H1 (cell line): ENCODE results near the gene IRS1. TPM values are rescaled to one million over a fixed set of nuclear protein-coding genes. Genes with fewer than 3 reads are reported as not detected.

Experiments
- BRCA1 ChIP-seq: IDR thresholded peaks from 2 replicates; pipeline ENCODE4 v1.6.1; 2012; ENCODE audit warnings: low read depth, low read length, improper control_type of control experiment
- CHD1 ChIP-seq: IDR thresholded peaks from 2 replicates; pipeline ENCODE4 v1.6.1; 2012; ENCODE audit warnings: low read depth, low read length, improper control_type of control experiment
- GTF2F1 ChIP-seq: IDR thresholded peaks from 2 replicates; pipeline ENCODE4 v1.6.1; 2012; ENCODE audit warnings: low read depth, low read length, improper control_type of control experiment, borderline replicate concordance
- JUN ChIP-seq: IDR thresholded peaks from 2 replicates; pipeline ENCODE4 v1.6.1; 2011; ENCODE audit warnings: low read depth, mild to moderate bottlenecking, improper control_type of control experiment, low read length
- NANOG ChIP-seq: IDR thresholded peaks from 2 replicates; pipeline ENCODE4 v1.6.1; 2011; ENCODE audit warnings: low read length, low read depth, mild to moderate bottlenecking, inconsistent platforms; ENCODE audit not compliant: insufficient read depth, poor library complexity, severe bottlenecking
- POU5F1 ChIP-seq: IDR thresholded peaks from 2 replicates; pipeline ENCODE4 v1.6.1; 2011; ENCODE audit warnings: low read depth, mild to moderate bottlenecking, low read length, moderate library complexity
- RAD21 ChIP-seq, 2 experiments: IDR thresholded peaks in 1 of 2; conservative IDR thresholded peaks in 1 of 2; 2 replicates each; pipeline ENCODE4 v1.6.1; 2011; ENCODE audit warnings: low read depth in 2 of 2, low read length in 2 of 2, improper control_type of control experiment in 1 of 2, inconsistent platforms in 1 of 2, mild to moderate bottlenecking in 1 of 2, moderate library complexity in 1 of 2
- RXRA ChIP-seq: IDR thresholded peaks from 2 replicates; pipeline ENCODE4 v1.6.1; 2011; ENCODE audit warnings: low read depth, mild to moderate bottlenecking, low read length, moderate library complexity; ENCODE audit not compliant: insufficient read depth
- SUZ12 ChIP-seq: fragments of 200-600 bp; sonication (generic); IDR thresholded peaks from 2 replicates; pipeline ENCODE4 v1.6.1; 2012; ENCODE audit warnings: mild to moderate bottlenecking, inconsistent platforms, low read length, moderate library complexity, mixed read lengths
- TAF7 ChIP-seq: optimal IDR thresholded peaks from 2 replicates; pipeline ENCODE3; 2011; ENCODE audit warnings: low read depth, mild to moderate bottlenecking, inconsistent platforms, low read length, moderate library complexity, borderline replicate concordance
- YY1 ChIP-seq: IDR thresholded peaks from 2 replicates; pipeline ENCODE4 v1.6.1; 2011; ENCODE audit warnings: low read depth, mild to moderate bottlenecking, low read length
- polyA plus RNA-seq, 7 experiments: library from polyadenylated mRNA; depleted of rRNA in 3 of 7; stranded (reverse) in 5 of 7; unstranded in 2 of 7; fragments of >200 nt in 5 of 7; fragments of 200-250 nt in 2 of 7; gene quantifications; 1 replicate in 5 of 7; 2 replicates in 1 of 7; 4 replicates in 1 of 7; pipeline versions ENCODE4 v1.2.1 to v1.2.3, GENCODE V29; 2011 to 2013; ENCODE audit warnings: missing spikeins in 2 of 7, mixed read lengths in 2 of 7
- total RNA-seq: library from RNA; stranded (reverse); fragmentation: NEBNext Ultra II Directional; extraction: Animal tissue kit (Norgen Biotek cat#: 25700); gene quantifications from 2 replicates; pipeline ENCODE4 v1.2.1, GENCODE V29; 2021
- TF ChIP-seq, protein P1 (sequence below): IDR thresholded peaks from 2 replicates; pipeline ENCODE4 v1.6.1; 2011; ENCODE audit warnings: low read depth, mild to moderate bottlenecking, low read length; ENCODE audit not compliant: insufficient read depth
- TF ChIP-seq, protein P2 (sequence below): IDR thresholded peaks from 2 replicates; pipeline ENCODE4 v1.6.1; 2012; ENCODE audit warnings: inconsistent platforms

IRS1 gene
- total and polyA plus RNA-seq, 2 of the 8 experiments (the other 6 are each of a cell fraction or from before 2014, with no cell fraction given), result 9.1 to 26.9 TPM

DNA sequence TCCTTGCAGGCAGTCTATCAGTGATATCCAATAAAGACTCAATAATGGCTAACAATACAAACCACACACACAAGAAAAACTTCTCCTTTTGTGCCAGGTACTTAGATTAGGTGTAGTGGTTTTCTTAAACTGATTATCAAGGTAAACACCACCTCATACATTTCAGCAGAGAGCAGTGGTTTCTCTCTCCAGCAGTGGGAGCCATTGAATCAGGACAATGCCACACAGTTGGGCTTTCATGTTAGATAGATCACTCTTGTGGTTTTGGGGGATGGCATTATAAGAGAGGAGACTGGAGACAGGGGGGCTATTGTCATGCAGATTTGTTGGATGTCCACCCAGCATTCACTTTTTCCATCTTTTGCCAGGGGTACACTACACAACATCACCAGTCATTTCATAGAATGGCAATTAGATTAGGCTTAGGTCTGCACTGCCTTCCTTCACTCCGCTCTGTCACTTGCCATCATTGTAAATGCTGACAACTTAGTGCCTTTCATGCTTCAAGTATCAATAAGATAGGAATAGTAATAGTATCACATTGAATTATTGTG is 13.6 kb upstream of the IRS1 start (continued):
- TF ChIP-seq YY1, result no peak
- no peak for TF ChIP-seq TAF7
- TF ChIP-seq, protein P1, sequence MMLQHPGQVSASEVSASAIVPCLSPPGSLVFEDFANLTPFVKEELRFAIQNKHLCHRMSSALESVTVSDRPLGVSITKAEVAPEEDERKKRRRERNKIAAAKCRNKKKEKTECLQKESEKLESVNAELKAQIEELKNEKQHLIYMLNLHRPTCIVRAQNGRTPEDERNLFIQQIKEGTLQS, result no peak
- TF ChIP-seq RAD21 (IDR thresholded peaks at IDR 0.05 in 1 of 2, conservative IDR thresholded peaks at IDR 0.05 in 1 of 2; ENCODE audit: low read depth in 2 of 2, low read length in 2 of 2), result peak; percentile 87
- TF ChIP-seq GTF2F1, result no peak
- TF ChIP-seq SUZ12, result no peak
- peak; percentile 83 for TF ChIP-seq NANOG
- TF ChIP-seq CHD1, result no peak
- no peak for TF ChIP-seq JUN
- TF ChIP-seq POU5F1, result peak; percentile 86; the same call in 1 of the 2 replicates
- TF ChIP-seq, protein P2, sequence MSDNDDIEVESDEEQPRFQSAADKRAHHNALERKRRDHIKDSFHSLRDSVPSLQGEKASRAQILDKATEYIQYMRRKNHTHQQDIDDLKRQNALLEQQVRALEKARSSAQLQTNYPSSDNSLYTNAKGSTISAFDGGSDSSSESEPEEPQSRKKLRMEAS, result no peak
- TF ChIP-seq RXRA, result no peak
- no peak for TF ChIP-seq BRCA1
